HG02884 (cell line): ENCODE measurements around the gene SLC22A3.
"Not testable (repeated sequence)": the region's sequence is repeated elsewhere in the genome, so short reads cannot be mapped to it uniquely, and the experiment has no call there.

Experiments used
- ATAC-seq: cut with Tn5 transposase; IDR thresholded peaks from one replicate; pipeline ENCODE4 v1.9.1; 2021; ENCODE audit warnings: mild to moderate bottlenecking, moderate library complexity; ENCODE audit not compliant: unreplicated experiment

Gene SLC22A3

DNA sequence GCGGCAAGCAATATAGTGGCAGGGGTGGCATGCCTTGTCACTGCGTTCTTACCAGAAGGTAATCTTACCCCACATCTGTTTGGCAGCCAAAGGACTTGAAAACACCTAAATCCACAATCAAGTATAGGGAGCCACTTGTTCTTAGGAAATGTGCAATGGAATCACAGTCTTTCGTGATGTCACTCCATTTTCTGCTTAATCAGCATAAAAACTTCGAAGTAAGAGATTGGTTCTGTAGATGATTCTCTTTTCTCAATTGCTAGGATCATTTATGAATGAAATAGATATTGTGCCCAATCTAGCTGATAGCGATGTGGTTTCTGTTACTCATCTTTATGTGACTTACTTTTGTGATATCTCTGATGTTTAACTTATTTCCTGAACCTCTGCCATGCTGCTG is 89.0 kb downstream of the SLC22A3 start:
- ATAC-seq: no peak

DNA sequence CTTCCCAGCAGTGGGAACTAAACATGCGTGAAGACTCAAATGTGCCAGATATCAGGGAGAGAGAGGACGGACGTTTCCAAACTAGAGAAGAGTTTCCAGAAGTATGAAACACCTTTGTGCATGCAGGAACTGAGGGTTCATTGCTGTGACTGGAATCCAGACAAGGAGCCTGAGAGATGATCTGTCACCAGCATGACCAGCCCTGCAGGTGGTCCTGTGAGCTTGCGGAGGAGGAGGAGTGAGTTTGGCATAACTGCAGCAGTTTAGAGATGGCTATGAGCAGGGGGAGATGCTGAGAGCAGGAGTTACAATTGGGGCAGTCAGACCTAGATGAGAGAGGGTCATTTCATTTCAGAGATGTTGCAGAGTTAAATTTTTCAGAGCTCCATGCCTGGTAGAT is 89.6 kb downstream of the SLC22A3 start:
- no peak for ATAC-seq

DNA sequence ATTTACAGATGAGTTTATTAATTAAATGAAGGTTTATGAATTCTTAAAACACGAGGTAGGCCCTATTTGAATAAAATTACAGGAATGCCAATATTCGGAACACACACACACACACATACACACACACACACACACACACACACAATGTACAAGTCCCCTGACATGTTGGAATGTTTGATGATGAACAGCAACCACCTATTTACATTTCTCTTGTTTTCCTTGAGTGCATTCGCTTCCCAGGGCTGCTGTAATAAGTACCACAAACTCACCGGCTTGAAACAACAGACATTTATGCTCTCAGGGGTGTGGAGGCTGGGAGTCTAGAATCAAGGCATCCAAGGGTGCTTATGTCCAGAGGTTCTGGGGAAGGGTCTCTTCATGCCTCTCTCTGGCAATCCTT is 90.3 kb downstream of the SLC22A3 start:
- no peak for ATAC-seq

DNA sequence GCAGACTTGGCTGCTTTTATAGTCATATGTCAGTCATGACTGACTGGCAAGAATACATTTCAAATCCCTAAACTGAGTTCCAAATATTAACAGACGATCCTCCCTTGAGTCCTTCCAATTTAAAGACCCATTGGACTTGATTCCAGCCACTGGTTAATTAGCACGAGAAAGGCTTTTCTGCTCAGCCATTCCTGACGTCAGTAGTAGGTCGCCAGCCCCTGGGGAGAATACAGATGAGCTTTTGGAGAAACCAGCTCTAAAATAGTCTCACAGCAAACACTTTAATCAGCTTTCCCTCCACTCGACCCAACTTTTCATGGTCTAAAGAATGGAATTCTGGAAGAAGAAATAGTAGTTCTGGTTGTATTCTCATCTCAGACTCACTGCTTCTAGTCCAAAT is 91.6 kb downstream of the SLC22A3 start:
- no peak for ATAC-seq

DNA sequence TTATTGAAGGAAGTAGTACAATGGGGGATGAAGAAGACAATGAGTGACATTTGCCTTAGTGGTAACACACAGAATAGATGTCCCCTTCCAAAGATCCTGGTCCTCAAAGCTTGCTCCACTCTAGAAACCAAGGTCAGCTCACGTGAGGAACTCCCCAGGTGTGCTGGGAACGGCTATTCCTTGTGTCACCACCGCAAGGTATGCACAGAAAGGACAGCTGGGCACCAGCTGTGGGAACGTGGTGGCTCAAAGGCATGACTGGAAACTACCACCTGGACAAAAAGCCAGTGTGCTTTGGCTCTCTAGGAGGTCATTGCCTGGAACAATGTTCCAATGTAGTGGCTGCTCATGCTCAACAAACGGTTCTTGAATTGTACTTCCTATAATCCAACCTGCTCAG is 94.0 kb downstream of the SLC22A3 start:
- no peak for ATAC-seq

DNA sequence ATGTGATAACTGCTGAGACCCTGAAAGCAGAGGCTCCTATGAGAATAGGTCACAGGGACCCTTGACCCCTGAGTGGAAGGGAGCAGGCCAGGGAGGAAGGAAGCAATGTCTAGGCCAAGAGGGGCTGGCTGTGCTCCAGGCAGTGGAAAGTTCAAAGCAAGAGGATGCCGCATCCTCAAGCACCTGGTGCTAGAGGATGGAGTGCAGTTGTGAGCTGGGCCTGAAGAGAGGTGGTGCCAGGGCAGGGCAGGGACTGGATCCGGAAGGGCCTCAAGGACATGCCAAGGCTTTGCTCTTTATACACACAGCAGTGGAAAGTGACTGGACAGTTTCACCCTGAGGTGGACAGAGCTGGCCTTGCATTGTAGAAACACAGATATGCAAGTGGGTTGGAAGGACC is 97.0 kb downstream of the SLC22A3 start:
- no peak for ATAC-seq

DNA sequence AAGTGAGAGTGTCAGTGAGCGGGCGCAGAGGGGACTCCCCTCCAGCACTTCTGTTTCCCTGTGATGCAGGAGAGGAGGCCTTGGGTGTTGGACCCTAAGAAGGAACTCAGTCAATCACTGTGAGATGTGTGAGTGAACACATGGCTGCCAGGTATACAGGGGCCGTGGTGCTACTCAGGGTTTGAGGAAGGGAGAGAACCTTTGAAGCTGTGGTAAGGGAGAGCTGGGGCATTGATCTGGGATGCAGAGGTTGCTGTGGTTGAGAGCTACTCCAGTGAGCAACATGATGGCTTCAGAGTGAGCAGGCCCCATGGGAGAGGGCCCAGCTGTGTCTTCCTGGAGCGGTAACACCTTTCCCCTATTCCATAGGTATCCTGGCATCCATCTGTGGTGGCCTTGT is 99.2 kb downstream of the SLC22A3 start:
- no peak for ATAC-seq

DNA sequence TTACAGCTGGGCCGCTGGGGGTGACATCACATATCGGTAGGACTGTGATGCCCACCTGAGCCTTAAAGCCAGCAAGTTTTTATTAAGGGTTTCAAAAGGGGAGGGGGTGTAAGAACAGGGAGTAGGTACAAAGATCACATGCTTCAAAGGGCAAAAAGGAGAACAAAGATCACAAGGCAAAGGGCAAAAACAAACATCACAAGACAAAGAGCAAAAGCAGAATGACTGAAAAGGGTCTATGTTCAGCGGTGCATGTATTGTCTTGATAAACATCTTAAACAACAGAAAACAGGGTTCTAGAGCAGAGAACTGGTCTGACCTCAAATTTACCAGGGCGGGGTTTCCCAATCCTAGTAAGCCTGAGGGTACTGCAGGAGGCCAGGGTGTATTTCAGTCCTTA is 101.6 kb downstream of the SLC22A3 start:
- ATAC-seq: not testable (repeated sequence)

DNA sequence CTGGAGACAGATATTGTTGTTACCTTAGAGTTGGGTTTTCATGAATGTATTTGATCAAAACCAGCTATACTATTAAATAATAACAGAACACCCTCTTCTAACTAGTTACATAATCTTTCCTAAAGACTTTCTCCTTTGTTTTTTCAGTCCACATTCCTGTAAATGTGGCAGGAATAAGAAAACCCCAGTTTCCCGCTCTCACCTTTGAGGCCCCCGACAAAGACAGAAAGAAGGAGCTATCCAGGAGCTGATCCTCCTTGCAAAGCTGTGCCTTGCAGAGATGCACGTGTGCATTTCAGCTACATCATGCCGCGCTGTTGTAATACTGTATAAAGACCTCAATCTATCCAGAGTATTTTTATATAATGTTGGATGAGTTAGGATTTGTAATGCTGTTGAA is 102.7 kb downstream of the SLC22A3 start:
- no peak for ATAC-seq

DNA sequence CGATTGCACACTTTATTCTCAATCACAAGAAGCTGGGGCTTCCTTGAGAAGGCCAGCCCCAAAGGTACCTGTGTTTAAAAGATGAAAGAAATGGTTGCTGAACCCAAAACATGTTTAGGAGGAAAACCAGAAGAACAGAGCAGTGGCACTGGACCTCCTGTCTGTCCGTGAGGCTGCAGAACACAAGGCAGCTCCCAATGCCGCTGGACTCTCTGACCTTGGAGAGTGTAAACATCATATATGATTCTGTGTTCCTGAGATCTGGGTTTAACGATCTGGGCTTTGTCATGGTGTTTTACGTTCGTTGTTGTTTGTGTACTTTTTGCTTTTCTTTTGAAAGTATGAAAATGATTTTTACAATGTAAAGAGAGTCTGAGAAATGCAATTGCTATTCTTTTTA is 106.1 kb downstream of the SLC22A3 start:
- no peak for ATAC-seq

DNA sequence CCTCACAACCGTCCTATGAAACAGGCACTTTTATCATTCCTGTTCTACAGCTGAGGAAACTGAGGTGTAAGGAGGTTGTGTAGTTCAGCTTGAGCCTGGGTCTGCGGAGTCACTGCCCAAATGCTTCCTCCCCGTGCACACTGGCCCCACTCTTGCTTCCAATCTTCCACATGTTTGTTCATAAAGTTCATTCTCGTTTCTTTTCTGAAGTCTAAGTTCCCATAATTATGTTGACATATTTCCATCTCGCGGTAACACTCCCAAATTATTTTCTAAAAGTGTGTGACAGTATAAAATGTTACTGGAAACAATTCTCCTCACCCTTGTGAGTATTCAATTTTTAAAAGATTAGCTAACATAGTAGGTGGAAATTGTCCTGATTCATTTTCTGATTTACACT is 106.9 kb downstream of the SLC22A3 start:
- ATAC-seq: no peak

DNA sequence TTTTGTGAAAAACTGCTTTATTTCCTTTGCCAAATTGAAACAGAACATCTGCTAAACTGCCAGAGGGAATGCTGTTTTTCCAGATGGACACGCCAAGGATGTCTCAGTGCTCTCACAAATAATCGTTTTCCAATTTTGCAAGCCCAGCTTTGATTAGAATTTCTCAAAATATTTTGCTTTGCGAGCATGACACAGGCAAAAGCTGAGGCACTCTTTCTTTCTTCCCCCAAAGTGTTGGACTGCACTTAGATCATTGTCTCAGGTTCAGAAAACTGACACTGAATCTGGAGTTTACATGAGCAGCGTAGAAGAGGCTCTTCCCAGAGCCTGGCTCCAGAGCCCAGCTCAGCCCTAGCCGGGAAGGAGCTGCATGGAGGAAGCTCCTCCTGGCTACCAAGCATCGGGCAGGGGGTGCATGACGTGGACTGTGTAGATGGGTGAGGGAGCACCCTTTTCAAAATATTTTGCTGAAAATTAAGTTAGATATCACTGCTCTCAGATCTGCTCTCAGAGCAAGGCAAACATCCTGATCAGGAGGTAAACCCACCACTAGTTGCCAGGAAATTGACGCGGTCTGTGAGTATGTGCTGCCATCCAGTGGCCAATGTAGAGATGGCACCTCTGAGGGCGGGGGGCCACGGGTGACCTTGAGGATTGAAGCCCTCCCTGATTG is 107.5 kb downstream of the SLC22A3 start:
- peak; percentile 79 for ATAC-seq

DNA sequence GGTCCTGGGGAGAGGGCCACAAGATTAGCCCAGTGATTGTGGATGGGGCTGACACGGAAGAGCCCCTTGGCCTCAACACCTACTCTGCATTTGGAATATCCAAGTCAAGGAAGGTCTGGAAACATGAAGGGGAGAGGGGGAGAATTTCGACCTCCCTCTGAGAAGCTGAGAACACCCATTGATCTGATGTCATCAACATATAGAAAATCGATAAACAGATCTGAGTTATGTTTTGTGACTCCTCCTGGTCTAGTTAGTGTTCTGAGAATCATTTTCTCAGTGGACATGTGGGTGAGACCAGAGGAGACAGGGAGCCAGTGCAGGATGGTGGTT is 108.0 kb downstream of the SLC22A3 start:
- ATAC-seq: no peak

DNA sequence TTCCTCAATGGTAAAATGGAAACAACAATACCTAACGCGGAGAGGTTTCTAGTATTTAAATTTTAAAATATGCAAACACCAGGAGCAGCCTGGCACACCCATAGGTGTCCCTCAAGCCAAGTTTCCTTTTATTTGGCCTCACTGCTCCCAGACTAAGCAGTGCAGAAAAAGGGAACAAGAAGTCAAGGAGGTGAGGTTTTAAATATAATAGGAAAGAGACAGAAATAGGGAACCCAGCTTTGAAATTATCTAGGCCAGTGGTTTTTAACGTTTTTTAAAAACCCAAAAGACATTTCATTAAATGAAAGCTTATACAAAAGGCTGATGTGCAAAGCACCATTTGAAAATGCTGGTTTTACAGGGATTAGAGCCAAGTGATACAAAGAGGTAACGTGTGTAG is 109.6 kb downstream of the SLC22A3 start:
- no peak for ATAC-seq

DNA sequence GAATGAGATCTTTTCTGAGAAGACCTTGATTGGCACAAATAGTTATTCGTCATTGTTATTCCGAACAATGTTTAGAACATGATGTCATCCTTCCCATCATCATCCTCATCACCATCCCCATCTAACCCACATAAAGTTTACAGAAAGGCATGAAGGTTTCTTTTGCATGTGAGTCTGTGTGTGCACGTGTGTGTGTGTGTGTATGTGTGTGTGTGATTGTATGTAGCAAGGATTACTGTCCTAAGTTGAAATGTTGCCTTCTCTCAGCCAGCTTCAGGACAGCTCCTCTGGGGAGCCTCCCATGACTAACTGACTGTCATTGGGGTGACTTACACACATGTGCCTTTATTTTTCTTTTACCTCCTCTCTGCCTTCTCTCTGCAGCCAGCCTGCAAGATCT is 113.5 kb downstream of the SLC22A3 start:
- no peak for ATAC-seq

DNA sequence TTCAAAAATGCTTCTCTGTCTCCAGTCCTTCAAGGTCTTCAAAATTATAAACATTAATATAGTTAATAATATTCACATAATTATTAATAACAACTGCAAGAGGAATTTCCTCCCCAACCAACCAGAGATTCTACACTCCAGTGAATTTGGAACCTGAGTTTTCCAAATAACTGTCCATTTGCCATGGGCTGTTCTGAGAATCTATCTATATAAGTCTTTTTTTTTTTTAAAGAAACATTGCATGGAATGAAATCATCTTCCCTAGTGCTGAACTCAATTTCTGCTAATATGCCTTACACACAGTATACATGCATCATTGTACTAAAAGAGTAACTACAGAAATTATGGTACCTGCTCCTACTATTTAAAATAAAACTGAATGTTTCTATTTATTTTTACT is 113.9 kb downstream of the SLC22A3 start:
- ATAC-seq: peak; percentile 19

DNA sequence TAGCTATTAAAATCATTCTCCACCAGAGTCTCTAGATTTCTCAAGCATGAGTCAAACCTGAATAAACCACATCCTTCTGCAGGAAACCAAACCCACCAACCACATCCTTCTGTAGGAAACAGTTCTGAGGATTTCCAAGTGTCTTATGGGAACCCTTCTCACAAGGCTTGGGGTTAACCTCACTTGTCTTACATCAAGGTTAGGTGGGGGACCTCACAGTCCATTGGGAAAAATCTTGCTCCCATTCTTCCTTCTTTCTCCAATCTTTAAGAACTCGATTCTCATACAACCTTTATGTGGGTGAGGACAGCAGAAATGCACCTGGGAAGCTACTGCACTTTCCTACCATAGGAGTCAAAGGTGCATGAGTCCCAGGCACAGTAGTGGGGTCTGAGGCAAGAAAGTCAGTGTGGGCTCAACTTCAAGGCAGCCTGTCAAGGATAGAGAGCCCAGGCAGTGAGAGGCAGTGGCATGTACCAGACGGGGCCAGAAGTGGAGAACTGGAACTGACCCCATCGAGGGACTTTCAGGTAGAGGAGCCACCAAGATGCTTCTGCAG is 114.5 kb downstream of the SLC22A3 start:
- ATAC-seq: peak; percentile 96

DNA sequence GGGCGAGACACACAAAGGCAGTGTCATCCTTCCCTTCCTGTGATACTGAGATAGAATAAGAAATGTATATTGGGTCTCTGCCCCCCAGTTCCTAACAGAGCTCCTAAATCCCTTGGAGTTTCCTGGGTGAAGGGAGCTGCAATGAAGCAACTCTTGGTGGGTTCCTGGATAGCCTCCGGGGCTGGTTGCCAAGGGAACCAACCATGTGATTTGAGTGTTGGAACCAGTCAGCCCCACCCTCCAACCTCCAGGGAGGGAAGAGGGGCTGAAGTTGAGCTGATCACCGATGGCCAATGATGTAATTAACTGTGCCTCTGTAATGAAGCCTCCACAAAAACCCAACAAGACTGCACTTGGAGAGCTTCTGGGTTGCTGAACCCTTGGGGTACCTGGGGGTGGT is 116.6 kb downstream of the SLC22A3 start:
- no peak for ATAC-seq

DNA sequence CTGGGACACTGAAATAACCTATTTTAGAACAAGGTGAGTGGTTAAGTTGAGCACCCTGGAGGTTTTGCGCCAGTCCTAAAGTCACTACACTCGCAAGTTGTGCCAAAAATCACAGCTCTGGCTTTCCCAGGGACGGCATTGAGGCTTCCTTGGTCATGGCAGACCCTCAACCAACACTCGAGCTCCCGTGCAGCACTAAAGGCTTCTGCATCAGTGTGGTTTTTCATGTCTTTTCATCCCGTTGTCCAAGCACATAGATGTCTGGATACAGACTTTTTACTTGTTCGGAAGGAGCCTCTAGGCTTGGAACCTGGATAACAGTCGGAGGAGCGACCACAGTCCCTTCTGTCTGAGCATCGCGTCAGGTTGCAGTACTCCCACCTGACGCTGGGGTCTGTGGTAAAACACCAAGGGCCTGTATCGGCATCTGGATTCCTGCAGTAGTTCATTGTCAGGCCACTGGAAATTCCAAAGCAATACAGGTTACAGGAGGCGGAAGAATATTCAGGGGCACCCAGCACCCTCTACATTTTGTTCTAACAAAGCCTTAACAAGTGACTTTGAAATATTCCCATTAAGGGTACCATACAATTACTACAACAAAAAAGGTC is 119.2 kb downstream of the SLC22A3 start:
- not testable (repeated sequence) for ATAC-seq

DNA sequence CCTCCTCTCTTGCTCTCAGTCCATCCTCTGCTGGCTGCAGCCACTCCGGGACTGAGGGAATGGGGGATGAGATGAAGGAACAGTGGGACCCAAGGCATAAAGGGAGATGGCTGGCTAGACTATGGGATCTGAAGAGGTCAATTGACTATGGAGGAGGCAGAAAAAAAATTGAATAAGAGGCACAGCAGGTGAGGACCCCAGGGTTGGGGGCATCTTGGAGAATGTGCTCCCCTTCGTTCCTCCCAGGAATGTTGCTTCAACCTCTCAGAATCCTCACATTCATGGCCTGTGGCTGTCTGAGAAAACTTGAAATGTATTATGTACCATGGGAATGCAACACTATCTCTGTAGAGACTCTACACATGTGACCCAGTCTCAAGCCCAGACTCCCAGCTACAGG is 121.0 kb downstream of the SLC22A3 start:
- no peak for ATAC-seq

DNA sequence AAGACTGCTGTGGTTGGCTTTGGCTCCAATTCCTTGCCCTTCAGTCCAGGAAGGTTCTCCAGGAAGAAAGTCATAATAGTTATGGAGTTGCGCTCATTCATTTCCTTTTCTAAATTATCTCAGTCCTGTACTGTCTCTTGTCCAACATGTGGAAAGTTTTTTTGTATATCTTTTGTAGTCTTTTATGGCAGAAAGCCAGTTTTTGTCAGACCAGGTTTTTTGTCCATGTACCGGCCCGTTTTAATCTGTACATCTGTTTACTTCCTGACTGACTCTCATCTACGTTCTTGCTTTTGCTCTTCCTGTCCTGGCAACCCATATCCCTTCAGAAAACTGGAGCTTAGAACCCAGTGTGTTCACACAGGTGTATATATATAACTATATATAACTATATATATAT is 127.9 kb downstream of the SLC22A3 start:
- not testable (repeated sequence) for ATAC-seq

DNA sequence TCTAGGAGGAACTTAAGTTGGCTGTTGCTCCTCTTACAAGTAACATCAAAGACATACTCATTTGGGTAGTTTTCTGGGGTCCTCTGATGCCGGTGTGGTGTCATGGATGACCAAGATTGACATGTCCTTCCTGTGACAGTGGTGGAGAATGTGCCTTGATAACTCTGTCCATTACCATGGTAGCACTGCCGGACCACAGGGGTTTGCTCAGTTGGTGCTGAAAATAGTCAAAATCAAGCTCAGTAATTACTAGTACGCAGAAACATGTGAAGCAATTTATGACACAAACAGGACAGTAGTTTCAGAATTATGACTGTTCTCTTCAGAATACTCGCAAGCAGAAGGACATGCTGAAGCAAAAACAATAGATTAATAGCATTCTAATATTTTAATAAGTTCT is 128.9 kb downstream of the SLC22A3 start:
- ATAC-seq: not testable (repeated sequence)

DNA sequence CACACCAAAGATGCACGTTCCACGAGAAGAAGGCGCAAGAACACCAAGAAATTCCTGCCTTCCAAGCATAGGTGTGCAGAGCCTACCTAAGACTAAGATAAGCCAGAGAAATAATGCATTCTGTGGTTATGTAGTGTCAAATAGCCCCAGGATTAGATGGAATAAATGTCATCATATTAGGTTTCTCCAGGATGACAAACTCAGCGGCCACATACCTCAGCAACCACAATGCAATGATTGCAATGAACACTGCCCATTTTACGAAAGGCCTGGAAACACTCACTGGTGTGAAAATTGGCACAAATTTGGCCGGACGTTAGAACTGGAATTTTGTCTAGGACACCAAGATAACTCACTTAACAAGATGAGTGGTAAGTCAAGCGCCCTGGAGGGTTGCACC is 129.7 kb downstream of the SLC22A3 start:
- no peak for ATAC-seq
